ENCODE data around the gene NFATC2.

NFATC2 gene

GRCh38 chr20:51536116-51537069 lies 6.1 kb downstream of the NFATC2 start:
- DNase-seq: peak; percentile 84

GRCh38 chr20:51535674-51536073 lies 6.8 kb downstream of the NFATC2 start:
- no peak for DNase-seq

GRCh38 chr20:51535075-51535386 lies 7.5 kb downstream of the NFATC2 start:
- DNase-seq: no peak

GRCh38 chr20:51533291-51534172 lies 9.0 kb downstream of the NFATC2 start:
- no peak for DNase-seq

DNA sequence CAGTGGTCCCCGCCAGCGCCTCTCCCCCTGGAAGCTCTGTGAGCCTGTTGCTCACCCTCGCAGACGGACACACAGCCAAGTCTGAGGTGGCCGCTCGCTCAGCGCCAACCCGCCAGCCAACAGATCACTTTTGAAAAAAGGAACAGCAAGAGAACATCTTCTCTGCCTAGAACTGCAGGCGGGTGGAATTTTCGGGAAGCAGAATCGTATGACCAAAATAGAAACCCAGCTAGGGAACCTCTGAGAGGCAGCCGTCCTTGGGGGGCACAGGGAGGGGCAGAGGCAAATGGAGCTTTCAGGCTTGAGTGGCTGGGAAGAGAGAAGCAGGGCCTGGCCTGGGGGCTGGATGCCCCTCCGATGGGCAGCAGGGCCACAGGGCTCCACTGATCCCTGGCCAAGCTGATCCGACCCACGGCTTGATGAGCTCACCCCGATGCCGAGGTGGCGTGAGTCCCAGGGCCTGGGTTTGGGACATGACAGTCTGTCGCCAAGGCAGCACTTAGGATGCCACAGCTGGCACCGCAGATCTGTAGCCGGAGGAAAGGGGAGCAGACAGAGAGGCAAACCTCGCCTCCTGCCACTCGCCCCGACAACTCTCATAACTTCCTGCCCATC lies 9.8 kb downstream of the NFATC2 start:
- no peak for DNase-seq

- DNase-seq: no peak
Measured at GRCh38 chr20:51531712-51532456, 10.6 kb downstream of the NFATC2 start.

DNA sequence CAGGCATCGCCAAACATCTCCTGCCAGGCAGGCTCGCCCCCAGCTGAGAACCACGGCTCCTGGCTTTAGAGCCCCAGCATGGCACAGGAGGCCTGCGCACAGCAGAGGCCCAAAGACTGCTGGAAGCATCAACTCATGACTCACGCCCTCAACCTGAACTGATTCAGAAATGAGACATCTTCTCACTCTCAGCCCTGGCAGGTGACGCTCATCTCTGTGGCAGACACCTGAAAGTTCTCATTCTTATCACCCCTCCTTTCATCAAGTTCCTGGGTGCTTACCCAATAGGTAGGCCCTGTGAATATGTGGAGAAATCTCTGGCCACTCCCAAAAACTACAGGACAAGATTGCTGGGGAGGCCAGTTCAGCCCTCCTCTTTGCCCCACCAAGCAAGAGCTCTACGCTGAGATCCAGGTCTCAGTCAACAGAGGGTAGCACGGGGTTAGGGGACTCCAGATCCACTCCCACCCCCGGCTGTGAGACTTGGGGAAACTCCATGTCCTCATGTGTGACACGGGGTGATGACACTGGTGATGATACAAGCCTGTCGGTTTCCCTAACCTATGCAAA lies 11.3 kb downstream of the NFATC2 start:
- peak; percentile 28 for DNase-seq

DNA sequence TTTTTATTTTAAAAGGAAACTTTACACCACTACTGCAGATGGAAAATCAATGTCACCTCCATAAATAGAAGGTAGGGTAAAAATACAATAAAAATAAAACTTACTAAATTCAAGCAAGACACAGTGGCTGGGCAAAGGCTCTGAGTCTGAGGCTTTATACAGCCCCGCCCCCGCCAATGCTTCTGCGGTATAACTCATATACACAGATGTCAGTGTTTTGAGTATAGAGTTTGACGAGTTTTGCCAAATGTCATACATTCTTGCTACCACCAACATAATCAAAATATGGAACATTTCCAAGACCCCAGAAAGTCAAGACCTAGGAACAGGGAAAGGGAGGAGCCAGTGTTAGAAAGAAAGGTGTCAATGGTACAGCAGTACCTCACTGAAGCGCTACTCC lies 12.8 kb downstream of the NFATC2 start:
- DNase-seq: no peak

DNA sequence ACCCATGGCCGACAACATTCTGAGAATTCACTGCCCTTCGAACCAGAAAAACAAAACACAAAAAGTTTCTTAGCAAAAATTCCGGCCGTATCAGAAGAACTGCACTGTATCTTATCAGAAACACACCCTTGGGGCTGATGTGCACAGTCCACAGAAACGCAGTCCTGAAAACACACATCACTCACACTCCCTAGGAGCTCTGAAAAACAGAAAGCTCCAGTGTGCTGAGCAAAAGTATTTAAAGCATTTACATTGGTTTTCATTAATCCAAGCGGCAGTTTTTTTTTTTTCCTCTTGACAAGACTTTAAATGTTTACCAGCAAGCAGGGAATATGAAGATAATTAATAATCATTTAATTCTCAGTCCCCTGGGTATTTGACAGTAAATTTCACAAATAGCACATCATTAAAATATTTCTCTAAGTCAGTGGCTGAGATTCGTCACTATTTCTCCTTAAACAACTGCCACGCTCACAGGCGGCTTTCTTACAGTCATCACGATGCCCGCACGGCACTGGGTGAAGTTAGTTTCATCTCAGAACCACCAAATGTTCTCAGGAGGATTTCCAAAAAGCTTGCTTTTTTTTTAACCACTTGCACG lies 13.3 kb downstream of the NFATC2 start:
- DNase-seq: no peak

DNA sequence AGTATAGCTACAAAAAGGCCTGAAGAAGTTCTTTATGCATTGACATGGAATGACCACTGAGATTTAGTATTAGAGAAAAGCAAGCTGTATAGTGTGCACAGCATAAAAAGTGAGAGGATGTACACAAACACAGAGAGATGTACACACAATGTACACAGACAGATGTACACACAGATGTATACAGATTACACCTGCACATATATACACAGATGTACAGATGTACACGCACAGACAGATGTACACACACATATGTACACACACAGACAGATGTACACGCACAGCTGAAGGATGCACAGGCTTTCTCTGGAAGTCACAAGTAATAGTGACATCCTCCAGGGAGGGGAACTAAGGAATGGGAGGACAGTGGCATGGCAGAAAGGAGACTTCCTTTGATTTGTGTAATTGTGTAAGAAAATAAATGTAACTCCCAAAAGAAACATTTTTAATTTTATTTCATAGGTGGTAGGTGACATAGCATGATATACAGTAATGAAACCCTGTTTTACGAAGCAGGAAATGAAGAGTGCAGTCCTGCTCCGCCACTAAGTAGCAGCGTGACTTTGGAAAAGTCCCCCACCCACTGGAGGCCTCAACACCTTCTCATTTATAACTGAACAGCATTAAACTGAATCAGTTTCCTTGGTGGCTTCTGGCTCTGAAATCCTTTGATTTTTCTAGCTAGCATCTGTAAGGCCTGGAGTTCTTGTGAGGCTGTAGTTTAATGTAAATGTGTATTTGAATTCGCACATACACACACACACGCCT lies 14.1 kb downstream of the NFATC2 start:
- DNase-seq: no peak

DNA sequence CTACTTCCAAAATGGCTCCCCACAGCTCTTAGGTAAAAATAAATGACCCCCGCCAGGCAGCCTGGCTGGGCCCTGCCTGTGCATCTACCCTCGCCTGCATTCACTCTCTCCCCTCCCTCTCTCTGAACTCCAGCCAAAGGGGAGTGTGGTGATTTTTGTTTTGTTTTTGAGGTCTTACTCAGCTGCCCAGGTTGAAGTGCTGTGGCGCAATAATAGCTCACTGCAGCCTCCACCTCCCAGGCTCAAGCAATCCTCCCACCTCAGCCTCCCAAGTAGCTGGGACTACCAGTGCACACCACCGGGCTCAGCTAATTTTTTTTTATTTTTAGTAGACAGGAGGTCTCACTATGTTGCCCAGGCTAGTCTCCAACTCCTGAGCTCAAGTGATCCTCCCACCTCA lies 15.8 kb downstream of the NFATC2 start:
- no peak for DNase-seq

- DNase-seq: no peak
Measured at GRCh38 chr20:51526106-51526470, 16.4 kb downstream of the NFATC2 start.

GRCh38 chr20:51525241-51526105 lies 17.0 kb downstream of the NFATC2 start:
- no peak for DNase-seq

DNA sequence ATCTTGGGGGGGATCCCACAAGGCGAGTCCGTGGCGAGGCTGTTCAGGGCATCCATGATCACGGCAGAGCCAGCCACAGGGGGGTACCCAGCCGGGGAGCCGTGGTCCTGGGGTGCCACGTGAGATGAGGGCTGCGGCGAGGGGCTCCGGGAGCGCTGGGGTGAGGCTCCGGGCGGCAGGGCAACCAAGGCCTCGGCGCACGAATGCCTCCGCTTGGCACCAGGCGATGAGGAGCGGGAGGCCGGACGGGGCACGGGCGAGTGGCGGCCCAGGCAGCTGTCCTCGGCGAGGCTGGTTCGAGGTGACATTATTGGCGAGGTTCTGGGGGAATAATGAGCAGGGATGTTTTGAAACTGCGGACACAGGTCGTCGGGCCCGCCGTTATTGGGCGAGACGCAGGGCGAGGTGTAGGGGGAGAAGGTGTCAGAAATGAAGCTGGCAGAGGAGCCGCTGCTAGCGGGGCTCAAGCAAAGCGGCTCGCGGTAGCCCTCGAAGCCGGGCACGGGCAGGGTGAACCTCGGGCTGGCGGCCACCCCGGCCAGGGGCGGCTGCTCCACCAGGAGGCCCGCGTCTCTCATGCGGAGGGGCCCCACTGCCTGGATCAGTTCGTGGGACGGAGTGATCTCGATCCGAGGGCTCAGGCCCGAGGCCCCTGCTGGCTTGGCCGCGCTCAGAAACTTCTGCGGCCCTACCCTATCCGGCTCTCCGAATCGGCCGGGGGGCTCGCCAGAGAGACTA lies 19.1 kb downstream of the NFATC2 start:
- DNase-seq: no peak

DNA sequence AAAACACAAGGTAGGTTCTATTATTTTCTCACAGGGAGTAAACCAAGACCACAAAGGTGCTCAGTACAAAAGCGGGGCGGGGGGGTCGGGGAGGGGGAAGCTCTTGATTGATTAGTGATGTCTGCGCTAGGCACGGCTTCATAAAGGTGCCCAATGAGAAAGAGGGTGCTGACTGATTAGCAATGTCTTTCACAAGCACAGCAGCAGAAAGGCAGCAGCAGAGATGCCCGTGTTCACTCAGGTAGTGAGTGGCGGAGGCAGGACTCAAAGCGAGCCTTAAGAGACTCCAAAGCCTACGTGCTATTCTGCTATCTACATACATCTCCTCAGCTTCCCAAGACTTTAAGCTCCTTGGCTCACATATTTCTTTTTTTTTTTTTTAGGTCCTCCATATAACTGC lies 20.3 kb downstream of the NFATC2 start:
- DNase-seq: no peak

DNA sequence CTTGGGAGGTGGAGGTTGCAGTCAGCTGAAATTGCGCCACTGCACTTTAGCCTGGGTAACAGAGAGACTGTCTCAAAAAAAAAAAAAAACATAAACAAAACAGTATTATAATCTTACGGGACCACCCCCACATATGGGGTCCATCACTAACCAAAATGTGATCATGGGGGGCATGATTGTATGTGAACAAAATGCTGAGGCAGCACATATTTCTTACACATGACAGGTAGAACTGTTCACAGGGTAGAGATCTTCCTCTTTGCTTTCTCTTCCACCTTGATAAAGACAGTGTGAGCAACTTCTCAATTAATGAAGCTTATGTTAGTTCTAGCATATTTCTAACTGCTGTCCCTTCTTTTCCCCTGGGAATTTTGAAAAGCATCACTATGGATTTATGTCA lies 24.7 kb downstream of the NFATC2 start:
- DNase-seq: no peak

GRCh38 chr20:51516855-51517254 lies 25.7 kb downstream of the NFATC2 start:
- no peak for DNase-seq

- DNase-seq: no peak
Measured at GRCh38 chr20:51514836-51515235, 27.7 kb downstream of the NFATC2 start.

DNA sequence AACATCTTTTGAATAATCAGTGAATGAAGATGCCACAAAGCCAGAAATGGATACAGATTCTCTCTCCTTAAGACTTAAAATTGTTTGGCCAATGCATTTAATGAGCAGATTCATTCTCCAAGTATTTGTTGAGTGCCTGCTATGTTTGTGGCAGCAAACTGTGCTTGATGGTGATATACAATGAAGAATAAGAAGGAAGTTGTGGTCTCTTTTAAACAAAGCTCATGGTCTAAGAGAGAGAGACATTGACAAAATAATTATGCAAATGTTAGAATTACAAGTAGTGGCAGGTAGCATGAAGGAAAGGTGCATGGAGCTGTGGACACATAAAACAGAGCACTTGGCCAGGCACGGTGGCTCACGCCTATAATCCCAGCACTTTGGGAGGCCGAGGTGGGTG lies 28.3 kb downstream of the NFATC2 start:
- DNase-seq: no peak

DNA sequence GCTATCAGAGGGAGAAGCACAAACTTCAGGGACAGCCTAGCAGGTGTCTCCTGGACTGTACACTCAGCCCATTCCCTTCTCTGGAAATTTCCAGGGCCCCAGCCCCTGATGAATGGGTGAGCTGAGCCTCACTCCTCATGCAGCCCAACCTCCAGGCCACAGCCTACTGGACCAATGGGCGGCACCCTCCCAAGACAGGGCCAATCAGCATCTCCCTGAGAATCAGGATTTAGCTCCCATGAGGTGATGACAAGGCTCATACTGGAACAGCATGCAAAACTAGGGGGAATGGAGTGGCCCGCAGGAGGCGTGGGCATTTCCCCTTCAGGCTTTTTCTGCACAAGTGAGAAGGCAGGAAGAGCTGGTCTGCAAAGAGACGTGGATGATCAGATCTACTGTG lies 29.0 kb downstream of the NFATC2 start:
- DNase-seq: no peak
